Mesenchymal stem cell (in vitro differentiated cells and primary cell): ENCODE results near the gene GLB1L3.

Source experiments
- DNase-seq: peaks from one replicate; pipeline ENCODE4 v3.0.0-alpha.2; 2013
- H2AFZ ChIP-seq: one replicate; pipeline ENCODE4 v1.6.1; 2013; ENCODE audit warnings: low read depth, mild to moderate bottlenecking, control low read depth, inconsistent platforms, low read length, moderate library complexity
- H2AK5ac ChIP-seq: 2 replicates; pipeline ENCODE4 v1.6.1; 2013; ENCODE audit warnings: low read length, moderate library complexity, mild to moderate bottlenecking, inconsistent platforms; ENCODE audit not compliant: severe bottlenecking
- H2BK120ac ChIP-seq: one replicate; pipeline ENCODE4 v1.6.1; 2013; ENCODE audit warnings: low read depth, mild to moderate bottlenecking, inconsistent platforms, low read length, moderate library complexity
- H2BK12ac ChIP-seq, 2 experiments: one replicate each; pipeline ENCODE4 v1.6.1; 2013; ENCODE audit warnings: inconsistent platforms in 2 of 2, low read length in 2 of 2, mild to moderate bottlenecking in 2 of 2, moderate library complexity in 2 of 2, control low read depth in 1 of 2
- H2BK15ac ChIP-seq: one replicate; pipeline ENCODE4 v1.6.1; 2013; ENCODE audit warnings: mild to moderate bottlenecking, low read depth, inconsistent platforms; ENCODE audit not compliant: poor library complexity, severe bottlenecking
- H2BK5ac ChIP-seq: 2 replicates; pipeline ENCODE4 v1.6.1; 2013; ENCODE audit warnings: low read depth, mild to moderate bottlenecking, low read length, control low read depth, inconsistent platforms; ENCODE audit not compliant: poor library complexity, severe bottlenecking
- H3K14ac ChIP-seq, 2 experiments: one replicate each; pipeline ENCODE4 v1.6.1; 2013; ENCODE audit warnings: inconsistent platforms in 2 of 2, low read length in 2 of 2, control low read depth in 1 of 2, mild to moderate bottlenecking in 1 of 2, moderate library complexity in 1 of 2
- H3K18ac ChIP-seq, 2 experiments: one replicate each; pipeline ENCODE4 v1.6.1; 2013; ENCODE audit warnings: inconsistent platforms in 2 of 2, low read length in 2 of 2, control low read depth in 1 of 2, low read depth in 1 of 2, mild to moderate bottlenecking in 1 of 2
- H3K23ac ChIP-seq, 2 experiments: one replicate each; pipeline ENCODE4 v1.6.1; 2013; ENCODE audit warnings: inconsistent platforms in 2 of 2, low read length in 2 of 2, mild to moderate bottlenecking in 2 of 2, moderate library complexity in 2 of 2, control low read depth in 1 of 2
- H3K27ac ChIP-seq: 2 replicates; pipeline ENCODE4 v1.5.1; 2013; ENCODE audit warnings: mild to moderate bottlenecking, moderate library complexity, low read length, control low read depth, inconsistent platforms; ENCODE audit not compliant: poor library complexity, severe bottlenecking
- H3K27me3 ChIP-seq, 2 experiments: 2 replicates each; pipeline versions ENCODE4 v1.6.1 to v1.7.0; 2013; ENCODE audit warnings: low read length in 2 of 2, mild to moderate bottlenecking in 2 of 2, moderate library complexity in 2 of 2, control low read depth in 1 of 2, inconsistent platforms in 1 of 2; ENCODE audit not compliant: control insufficient read depth in 1 of 2, insufficient read depth in 1 of 2
- H3K36me3 ChIP-seq, 2 experiments: 2 replicates each; pipeline versions ENCODE4 v1.6.1 to v1.7.0; 2013; ENCODE audit warnings: low read length in 2 of 2, control low read depth in 1 of 2, inconsistent platforms in 1 of 2, low read depth in 1 of 2, mild to moderate bottlenecking in 1 of 2; ENCODE audit not compliant: insufficient read depth in 2 of 2, control insufficient read depth in 1 of 2
- H3K4ac ChIP-seq, 2 experiments: one replicate each; pipeline ENCODE4 v1.6.1; 2013; ENCODE audit warnings: inconsistent platforms in 2 of 2, low read length in 2 of 2, mild to moderate bottlenecking in 2 of 2, moderate library complexity in 2 of 2, control low read depth in 1 of 2, low read depth in 1 of 2
- H3K4me1 ChIP-seq: 2 replicates; pipeline ENCODE4 v1.6.1; 2013; ENCODE audit warnings: low read depth, low read length, control low read depth; ENCODE audit not compliant: control insufficient read depth, insufficient read depth
- H3K4me2 ChIP-seq: 2 replicates; pipeline ENCODE4 v1.6.1; 2013; ENCODE audit warnings: low read length, mild to moderate bottlenecking, inconsistent platforms; ENCODE audit not compliant: poor library complexity, severe bottlenecking
- H3K4me3 ChIP-seq, 2 experiments: 2 replicates each; pipeline versions ENCODE4 v1.5.1 to v1.7.0; 2013; ENCODE audit warnings: low read length in 2 of 2, mild to moderate bottlenecking in 2 of 2, control low read depth in 1 of 2, low read depth in 1 of 2; ENCODE audit not compliant: insufficient read depth in 1 of 2
- H3K79me1 ChIP-seq: replicated peaks from 2 replicates; pipeline ENCODE4 v1.6.1; 2013; ENCODE audit warnings: mild to moderate bottlenecking, control low read depth, low read length, inconsistent platforms; ENCODE audit not compliant: poor library complexity, severe bottlenecking
- H3K9ac ChIP-seq: 2 replicates; pipeline ENCODE4 v1.7.0; 2013; ENCODE audit warnings: mild to moderate bottlenecking, low read length, moderate library complexity
- H3K9me3 ChIP-seq: 2 replicates; pipeline ENCODE4 v1.7.0; 2013; ENCODE audit warnings: mild to moderate bottlenecking, low read length; ENCODE audit not compliant: control insufficient read depth
- H4K8ac ChIP-seq: one replicate; pipeline ENCODE4 v1.6.1; 2013; ENCODE audit warnings: inconsistent platforms, mild to moderate bottlenecking, low read length, moderate library complexity
- H4K91ac ChIP-seq: one replicate; pipeline ENCODE4 v1.6.1; 2013; ENCODE audit warnings: mild to moderate bottlenecking, low read length, inconsistent platforms
- WGBS: methylation state at CpG from one replicate; pipeline ENCODE4 v1.1.7; 2013; ENCODE audit warnings: mixed read lengths; 5-methylcytosine and 5-hydroxymethylcytosine counted together

Gene GLB1L3

DNA sequence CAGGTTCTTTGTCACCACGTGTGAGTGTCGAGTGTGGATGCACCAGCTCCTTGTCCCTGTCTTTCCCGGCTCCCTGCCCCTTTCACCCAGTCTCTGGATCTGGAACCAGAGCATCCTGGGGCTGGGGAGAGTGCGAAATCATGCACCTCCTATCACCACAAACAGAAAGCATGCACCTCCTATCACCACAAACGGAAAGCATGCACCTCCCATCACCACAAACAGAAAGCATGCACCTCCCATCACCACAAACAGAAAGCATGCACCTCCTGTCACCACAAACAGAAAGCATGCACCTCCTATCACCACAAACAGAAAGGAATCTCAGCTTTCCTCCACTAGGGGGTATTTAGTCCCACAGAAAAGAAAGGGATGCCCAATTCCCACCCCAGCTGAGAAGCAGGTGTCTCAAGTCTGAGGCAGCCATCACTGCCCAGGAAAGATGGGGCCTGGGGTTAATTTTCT is 5.9 kb upstream of the GLB1L3 start:
- Histone ChIP-seq H2BK5ac (no peak overlapping the region), H3K27ac (no peak overlapping the region), H2BK15ac (no peak overlapping the region), H3K79me1 (no peaks in the 10 kb centered on the region), H3K4me1 (no peaks in the 10 kb centered on the region), H2BK12ac (no peak overlapping the region), H2BK120ac (no peak overlapping the region), H3K23ac (no peak overlapping the region), H3K18ac (no peak overlapping the region), H4K8ac (no peak overlapping the region), H3K14ac (no peak overlapping the region), H4K91ac (no peak overlapping the region), H3K4me3 (no peak overlapping the region), H3K9me3 (no peaks in the 10 kb centered on the region), H3K4ac (no peak overlapping the region), H2AK5ac (no peak overlapping the region), H3K4me2 (no peak overlapping the region), H2AFZ (no peak overlapping the region), H3K36me3 (peaks cover 0 to under 1% of the 10 kb centered on the region in 2 experiments), H3K9ac (no peak overlapping the region), H3K27me3 (peaks cover 49 to 55% of the 10 kb centered on the region in 2 experiments)
- no peak for DNase-seq
- WGBS = 62% methylated on average over 5 of the region's 5 CpGs

- Histone ChIP-seq H3K27me3 (peaks cover 61 to 70% of the 10 kb centered on the region in 2 experiments), H2BK15ac (no peak overlapping the region), H3K4me3 (no peak overlapping the region), H3K27ac (no peak overlapping the region), H2BK12ac (no peak overlapping the region), H3K4ac (no peak overlapping the region), H3K9ac (no peak overlapping the region), H3K18ac (no peak overlapping the region), H3K4me2 (no peak overlapping the region), H4K8ac (no peak overlapping the region), H2BK120ac (no peak overlapping the region), H3K14ac (no peak overlapping the region), H3K23ac (no peak overlapping the region), H2BK5ac (no peak overlapping the region), H2AK5ac (no peak overlapping the region), H3K36me3 (no peaks in the 10 kb centered on the region), H4K91ac (no peak overlapping the region), H3K79me1 (no peaks in the 10 kb centered on the region), H3K4me1 (peaks cover 15% of the 10 kb centered on the region), H3K9me3 (no peaks in the 10 kb centered on the region), H2AFZ (no peak overlapping the region)
- no peak for DNase-seq
- 88% methylated on average over 1 of the region's 4 CpGs for WGBS
Observed at GRCh38 chr11:134271978-134272377, 4.2 kb upstream of the GLB1L3 start.

GRCh38 chr11:134272381-134273316 is 3.5 kb upstream of the GLB1L3 start:
- no peak overlapping the region for H3K9ac ChIP-seq
- H4K91ac ChIP-seq = no peak overlapping the region
- H3K4me1 ChIP-seq = peaks cover 17% of the 10 kb centered on the region
- WGBS = 35% methylated on average over 16 of the region's 18 CpGs
- H3K4ac ChIP-seq = no peak overlapping the region
- H2AFZ ChIP-seq = no peak overlapping the region
- H4K8ac ChIP-seq = no peak overlapping the region
- DNase-seq = peak; percentile 73
- H3K23ac ChIP-seq = no peak overlapping the region
- no peak overlapping the region for H3K18ac ChIP-seq
- no peak overlapping the region for H2BK15ac ChIP-seq
- H3K4me3 ChIP-seq = no peak overlapping the region
- H3K27me3 ChIP-seq = peaks cover 68 to 77% of the 10 kb centered on the region in 2 experiments
- no peaks in the 10 kb centered on the region for H3K79me1 ChIP-seq
- H3K4me2 ChIP-seq = no peak overlapping the region
- no peaks in the 10 kb centered on the region for H3K36me3 ChIP-seq
- H3K27ac ChIP-seq = no peak overlapping the region
- H3K9me3 ChIP-seq = no peaks in the 10 kb centered on the region
- no peak overlapping the region for H3K14ac ChIP-seq
- no peak overlapping the region for H2AK5ac ChIP-seq
- H2BK12ac ChIP-seq = no peak overlapping the region
- no peak overlapping the region for H2BK120ac ChIP-seq
- H2BK5ac ChIP-seq = no peak overlapping the region

- no peak overlapping the region for H3K4me3 ChIP-seq
- no peak overlapping the region for H2BK15ac ChIP-seq
- H3K23ac ChIP-seq = no peak overlapping the region
- H3K14ac ChIP-seq = no peak overlapping the region
- no peak overlapping the region for H4K91ac ChIP-seq
- H3K9me3 ChIP-seq = no peaks in the 10 kb centered on the region
- H3K4me2 ChIP-seq = no peak overlapping the region
- no peaks in the 10 kb centered on the region for H3K36me3 ChIP-seq
- no peak overlapping the region for H2BK5ac ChIP-seq
- no peak overlapping the region for H3K18ac ChIP-seq
- H2BK120ac ChIP-seq = no peak overlapping the region
- H3K27ac ChIP-seq = no peak overlapping the region
- DNase-seq = no peak
- no CpG with 5 or more reads among the region's 3 CpGs for WGBS
- no peak overlapping the region for H3K4ac ChIP-seq
- H4K8ac ChIP-seq = no peak overlapping the region
- no peaks in the 10 kb centered on the region for H3K79me1 ChIP-seq
- no peak overlapping the region for H2AFZ ChIP-seq
- no peak overlapping the region for H2AK5ac ChIP-seq
- peaks cover 75 to 84% of the 10 kb centered on the region in 2 experiments for H3K27me3 ChIP-seq
- H3K9ac ChIP-seq = no peak overlapping the region
- peaks cover 17% of the 10 kb centered on the region for H3K4me1 ChIP-seq
- no peak overlapping the region for H2BK12ac ChIP-seq
Observed at GRCh38 chr11:134273317-134273712, 2.9 kb upstream of the GLB1L3 start.
